Fibroblast of lung (primary cell): ENCODE measurements around the gene SORCS2.

Experiments used
- EZH2 ChIP-seq: IDR thresholded peaks from 2 replicates; pipeline ENCODE4 v1.5.1; 2012; ENCODE audit warnings: low read length, control low read depth, mild to moderate bottlenecking; ENCODE audit errors: missing control alignments
- TF ChIP-seq, protein P1 (sequence below), 2 donors: IDR thresholded peaks in 1 of 2; conservative IDR thresholded peaks in 1 of 2; 1 replicate in 1 of 2; 2 replicates in 1 of 2; pipeline ENCODE4 v1.5.1; 2011 to 2012; ENCODE audit warnings: low read length in 2 of 2, control low read depth in 1 of 2, inconsistent platforms in 1 of 2, low read depth in 1 of 2, mild to moderate bottlenecking in 1 of 2

DNA sequence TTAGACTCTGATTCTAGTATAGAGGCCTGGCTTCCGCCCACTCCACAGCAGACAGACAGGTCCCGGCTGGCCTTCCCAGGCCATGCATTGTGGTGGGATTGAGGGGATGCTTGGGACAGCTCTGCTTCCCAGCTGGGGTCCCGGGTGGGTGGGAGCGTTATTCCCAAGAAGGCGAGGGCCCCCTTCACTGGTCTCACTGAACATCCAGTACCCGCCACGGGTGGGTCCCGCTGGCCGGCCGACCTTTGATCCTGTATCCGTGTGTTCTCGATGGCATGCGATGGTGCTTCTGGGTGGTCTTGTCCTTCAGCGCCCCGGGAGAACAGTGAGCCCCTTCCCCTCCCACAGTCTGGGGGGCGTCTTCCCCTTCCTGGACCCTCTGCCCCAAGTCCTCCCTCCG, 515.9 kb downstream of the SORCS2 start:
- TF ChIP-seq, protein P1, sequence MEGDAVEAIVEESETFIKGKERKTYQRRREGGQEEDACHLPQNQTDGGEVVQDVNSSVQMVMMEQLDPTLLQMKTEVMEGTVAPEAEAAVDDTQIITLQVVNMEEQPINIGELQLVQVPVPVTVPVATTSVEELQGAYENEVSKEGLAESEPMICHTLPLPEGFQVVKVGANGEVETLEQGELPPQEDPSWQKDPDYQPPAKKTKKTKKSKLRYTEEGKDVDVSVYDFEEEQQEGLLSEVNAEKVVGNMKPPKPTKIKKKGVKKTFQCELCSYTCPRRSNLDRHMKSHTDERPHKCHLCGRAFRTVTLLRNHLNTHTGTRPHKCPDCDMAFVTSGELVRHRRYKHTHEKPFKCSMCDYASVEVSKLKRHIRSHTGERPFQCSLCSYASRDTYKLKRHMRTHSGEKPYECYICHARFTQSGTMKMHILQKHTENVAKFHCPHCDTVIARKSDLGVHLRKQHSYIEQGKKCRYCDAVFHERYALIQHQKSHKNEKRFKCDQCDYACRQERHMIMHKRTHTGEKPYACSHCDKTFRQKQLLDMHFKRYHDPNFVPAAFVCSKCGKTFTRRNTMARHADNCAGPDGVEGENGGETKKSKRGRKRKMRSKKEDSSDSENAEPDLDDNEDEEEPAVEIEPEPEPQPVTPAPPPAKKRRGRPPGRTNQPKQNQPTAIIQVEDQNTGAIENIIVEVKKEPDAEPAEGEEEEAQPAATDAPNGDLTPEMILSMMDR (conservative IDR thresholded peaks at IDR 0.05 in 1 of 2, IDR thresholded peaks at IDR 0.05 in 1 of 2; ENCODE audit: low read depth in 1 of 2, low read length in 2 of 2), result no peak
- no peak for TF ChIP-seq EZH2
